Breast epithelium (tissue), 4 donors: Measurements from ENCODE around the gene SEPTIN1. TPM values are rescaled to one million over a fixed set of nuclear protein-coding genes. Genes with fewer than 3 reads are reported as not detected.

ENCODE experiments used
- DNase-seq, 2 donors: peaks; one replicate each; pipeline ENCODE4 v3.0.0-alpha.2; 2019; ENCODE audit warnings: low spot score in 2 of 2
- H3K27ac ChIP-seq, 2 donors: fragments of 200-600 bp; sonication (generic) in 1 of 2; one replicate each; pipeline ENCODE4 v1.5.1; 2016 to 2019; ENCODE audit warnings: mild to moderate bottlenecking in 1 of 2
- H3K27me3 ChIP-seq, 2 donors: fragments of 200-600 bp; sonication (generic) in 1 of 2; one replicate each; pipeline versions ENCODE4 v1.5.1 to v1.6.0; 2017 to 2019; ENCODE audit warnings: control low read depth in 1 of 2, mild to moderate bottlenecking in 1 of 2
- H3K36me3 ChIP-seq: fragments of 200-600 bp; one replicate; pipeline ENCODE4 v1.5.1; 2019
- H3K4me1 ChIP-seq, 2 donors: fragments of 200-600 bp; sonication (generic); one replicate each; pipeline ENCODE4 v1.5.1; 2016 to 2019; ENCODE audit warnings: control low read depth in 1 of 2
- H3K4me3 ChIP-seq, 3 donors: fragments of 200-600 bp; sonication (generic); 1 replicate in 2 of 3; 2 replicates in 1 of 3; pipeline ENCODE4 v1.5.1; 2016 to 2019; ENCODE audit warnings: mild to moderate bottlenecking in 3 of 3, moderate library complexity in 2 of 3
- H3K9me3 ChIP-seq, 2 donors: fragments of 200-600 bp; sonication (generic) in 1 of 2; one replicate each; pipeline ENCODE4 v1.5.1; 2016 to 2019; ENCODE audit warnings: control low read depth in 1 of 2
- CTCF ChIP-seq, 3 donors: fragments of 450-650 bp; IDR thresholded peaks; one replicate each; pipeline ENCODE4 v1.5.1; 2016 to 2017; ENCODE audit warnings: antibody characterized with exemption in 3 of 3, mild to moderate bottlenecking in 3 of 3, moderate library complexity in 3 of 3
- POLR2A ChIP-seq: fragments of 450-650 bp; IDR thresholded peaks from one replicate; pipeline ENCODE4 v1.6.1; 2016; ENCODE audit warnings: antibody characterized with exemption, mild to moderate bottlenecking, moderate library complexity
- POLR2AphosphoS5 ChIP-seq, 3 donors: sonication (generic); formaldehyde crosslinking; IDR thresholded peaks; one replicate each; pipeline ENCODE4 v1.6.1; 2017; ENCODE audit warnings: antibody characterized with exemption in 3 of 3
- intact Hi-C: fragments of 100-400 bp; cut with DNase I; formaldehyde crosslinking; loops from one replicate; pipeline ENCODE4 v1.15.1; 2023; ENCODE audit warnings: low total_unique reads
- total RNA-seq, 3 donors: library from RNA; depleted of rRNA; stranded (reverse); fragments of >200 nt; gene quantifications; one replicate each; pipeline ENCODE4 v1.1.0, GENCODE V29; 2016

SEPTIN1 gene
- total RNA-seq, 3 donors from 2014 or later: 1.3 to 4.6 (median 2.7) TPM

DNA sequence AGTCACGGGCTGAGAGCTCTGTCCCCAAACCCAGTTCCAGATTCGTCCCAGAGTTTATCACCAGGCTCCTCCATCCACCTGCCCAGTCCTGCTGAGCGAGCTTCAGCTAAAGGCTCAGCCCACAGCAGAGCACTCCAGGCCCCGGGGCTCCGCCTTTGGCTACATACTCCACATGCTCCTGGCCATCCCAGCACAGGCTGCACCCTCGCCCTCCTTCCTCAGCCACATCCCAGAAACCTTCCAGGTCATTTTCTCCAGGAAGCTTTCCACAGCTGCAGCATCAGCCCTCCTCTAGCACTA is 22.5 kb downstream of the SEPTIN1 start:
- Histone ChIP-seq H3K36me3 (peaks cover 4% of the 10 kb centered on the region), H3K9me3 (no peaks in the 10 kb centered on the region), H3K27ac (no peak overlapping the region), H3K27me3 (no peaks in the 10 kb centered on the region), H3K4me3 (no peak overlapping the region), H3K4me1 (peaks cover 0 to 10% of the 10 kb centered on the region in 2 donors)
- no peak for DNase-seq
- TF ChIP-seq POLR2A (no peak), CTCF (IDR thresholded peaks at IDR 0.05) (no peak), POLR2AphosphoS5 (IDR thresholded peaks at IDR 0.05) (no peak)
- intact Hi-C loops: no loop called here

DNA sequence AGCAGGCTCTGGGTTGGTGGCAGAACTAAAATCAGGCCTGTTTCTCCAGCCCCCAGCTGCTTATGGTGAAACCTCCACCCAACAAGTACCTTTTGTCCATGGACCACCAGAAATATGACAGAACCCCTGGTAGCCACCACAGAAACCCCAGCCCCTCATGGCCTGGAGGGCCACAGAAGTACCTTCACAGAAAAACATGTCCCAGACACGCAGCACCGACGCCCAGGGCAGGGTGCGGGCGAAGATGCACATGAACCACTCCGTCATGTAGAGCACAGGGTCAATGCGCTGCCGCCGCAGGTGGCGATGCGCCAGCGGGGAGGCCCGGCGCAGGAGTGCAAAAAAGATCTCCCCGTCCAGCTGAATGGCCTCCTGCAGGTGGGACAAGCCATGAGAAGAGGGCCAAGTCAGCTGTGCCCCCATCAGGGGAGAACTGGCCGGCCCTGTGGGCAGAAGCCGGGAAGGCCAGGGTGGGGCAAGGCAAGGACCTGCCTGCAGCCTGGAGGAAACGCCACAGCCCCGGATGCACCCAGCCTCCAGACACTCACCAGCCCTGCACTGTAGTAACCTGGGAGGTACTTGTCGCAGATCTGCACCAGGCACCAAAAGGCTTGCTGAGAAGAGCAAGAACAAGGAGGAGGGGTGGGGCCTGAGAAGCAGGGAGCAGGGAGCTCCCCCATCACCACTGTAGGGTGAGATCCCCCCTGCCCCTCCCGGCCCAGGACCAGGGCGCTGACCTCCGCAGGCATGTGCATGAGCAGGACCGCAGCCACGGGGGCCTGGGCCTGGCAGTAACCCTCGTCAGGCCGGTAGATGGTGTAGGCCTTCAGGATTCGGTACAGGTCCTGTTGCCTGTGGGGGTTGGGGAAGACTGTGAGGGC is 23.1 kb downstream of the SEPTIN1 start:
- Histone ChIP-seq H3K4me1 (peaks cover 0 to 10% of the 10 kb centered on the region in 2 donors), H3K27ac (no peak overlapping the region), H3K9me3 (no peaks in the 10 kb centered on the region), H3K27me3 (no peaks in the 10 kb centered on the region), H3K4me3 (no peak overlapping the region), H3K36me3 (peaks cover 4% of the 10 kb centered on the region)
- intact Hi-C loops: no loop called here
- TF ChIP-seq CTCF (IDR thresholded peaks at IDR 0.05): no peak
- no peak for TF ChIP-seq POLR2AphosphoS5 (IDR thresholded peaks at IDR 0.05)
- TF ChIP-seq POLR2A: no peak
- DNase-seq: no peak

DNA sequence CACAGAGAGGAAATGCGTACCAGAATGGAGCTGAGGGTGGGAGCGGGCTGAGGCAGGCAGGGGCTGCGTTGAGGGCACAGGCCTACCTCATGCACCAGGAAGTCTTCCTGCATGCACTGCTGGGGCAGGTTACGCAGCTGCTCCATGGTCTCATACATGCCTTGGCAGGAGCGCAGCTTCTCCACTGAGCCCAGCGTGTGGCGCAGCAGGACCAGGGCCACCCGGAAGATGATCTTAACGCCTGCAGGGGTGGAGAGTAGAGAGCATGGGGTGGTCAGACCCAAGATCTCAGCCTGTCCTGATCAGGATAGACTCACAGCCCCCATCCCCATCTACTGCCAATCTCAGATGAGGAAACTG is 23.8 kb downstream of the SEPTIN1 start:
- no peak for TF ChIP-seq POLR2AphosphoS5 (IDR thresholded peaks at IDR 0.05)
- no peak for TF ChIP-seq CTCF (IDR thresholded peaks at IDR 0.05)
- TF ChIP-seq POLR2A: no peak
- Histone ChIP-seq H3K4me3 (no peak overlapping the region), H3K9me3 (no peaks in the 10 kb centered on the region), H3K36me3 (peaks cover 4% of the 10 kb centered on the region), H3K4me1 (peaks cover 5 to 10% of the 10 kb centered on the region in 2 donors), H3K27ac (no peak overlapping the region), H3K27me3 (no peaks in the 10 kb centered on the region)
- no peak for DNase-seq
- intact Hi-C loops: no loop called here

DNA sequence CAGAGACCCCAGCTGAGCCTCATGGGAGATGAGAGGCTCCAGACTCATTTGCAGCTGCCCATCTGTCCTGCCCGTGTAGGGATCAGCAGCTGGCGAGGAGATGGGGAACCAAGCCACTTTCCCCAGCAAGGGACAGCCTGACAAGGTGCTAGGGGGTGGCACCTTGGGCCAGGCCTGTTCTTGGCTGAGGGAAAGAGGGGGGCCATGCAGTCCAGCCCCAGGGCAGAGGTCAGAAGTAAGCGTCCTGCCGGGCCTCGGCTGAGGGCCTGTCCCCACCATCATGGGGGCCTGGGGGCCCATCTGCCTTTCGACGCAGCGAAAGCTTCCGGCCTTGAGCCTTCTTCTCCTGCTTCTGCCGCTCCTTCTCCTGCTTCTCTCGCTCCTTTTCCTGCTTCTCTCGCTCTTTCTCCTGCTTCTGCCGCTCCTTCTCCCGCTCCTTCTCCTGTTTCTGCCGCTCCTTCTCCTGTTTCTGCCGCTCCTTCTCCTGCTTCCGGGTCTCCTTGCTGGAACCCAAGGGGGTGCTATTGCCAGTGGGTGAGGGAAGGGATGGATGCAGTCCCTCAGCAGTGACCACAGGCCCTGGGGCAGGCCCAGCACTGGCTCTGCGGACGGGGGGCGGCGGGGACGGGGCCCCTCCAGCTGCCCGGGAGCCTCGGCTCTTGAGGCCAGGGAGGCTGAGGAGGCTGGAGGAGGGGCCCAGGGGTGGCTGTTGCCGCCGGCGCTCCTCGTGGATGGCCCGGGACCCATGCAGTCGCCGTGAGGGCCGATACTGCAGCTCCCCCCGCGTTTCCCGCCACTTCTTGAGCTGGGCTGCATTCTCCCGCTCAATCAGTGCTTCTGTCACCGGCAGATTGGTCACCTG is 24.4 kb downstream of the SEPTIN1 start:
- H3K36me3 ChIP-seq: peaks cover 4% of the 10 kb centered on the region
- TF ChIP-seq POLR2AphosphoS5 (IDR thresholded peaks at IDR 0.05) (no peak), CTCF (IDR thresholded peaks at IDR 0.05) (no peak)
- peaks cover 5 to 15% of the 10 kb centered on the region in 2 donors for H3K4me1 ChIP-seq
- DNase-seq: no peak
- no peaks in the 10 kb centered on the region for H3K27me3 ChIP-seq
- H3K27ac ChIP-seq: peak overlapping the region; percentile 98
- H3K9me3 ChIP-seq: no peaks in the 10 kb centered on the region
- intact Hi-C loops: no loop called here
- H3K4me3 ChIP-seq: no peak overlapping the region
